ENCODE measurements around the gene IMMP2L.

Gene IMMP2L

DNA sequence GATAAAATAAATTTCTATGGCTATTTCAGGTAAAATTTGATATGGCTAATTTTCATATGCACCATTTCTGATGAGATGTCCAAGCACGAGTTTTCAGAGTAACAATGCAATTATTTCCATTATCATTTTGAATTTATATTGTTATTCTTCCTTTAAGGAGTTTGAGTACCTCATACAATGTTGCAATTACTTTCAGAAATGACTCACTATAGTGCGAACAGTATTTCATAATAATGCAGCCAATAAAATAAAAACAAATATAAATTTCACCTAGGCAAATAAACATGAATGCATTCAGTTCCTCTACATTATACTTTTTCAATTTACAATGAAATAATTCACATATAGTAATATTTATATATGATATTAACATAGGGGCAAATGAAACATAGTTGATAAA is 550.1 kb downstream of the IMMP2L start:
- no peak for DNase-seq

- DNase-seq = no peak
These were observed 550.8 kb downstream of the IMMP2L start for GRCh38 chr7:111011520-111011919.

GRCh38 chr7:111010798-111011197 is 551.5 kb downstream of the IMMP2L start:
- no peak for DNase-seq

DNA sequence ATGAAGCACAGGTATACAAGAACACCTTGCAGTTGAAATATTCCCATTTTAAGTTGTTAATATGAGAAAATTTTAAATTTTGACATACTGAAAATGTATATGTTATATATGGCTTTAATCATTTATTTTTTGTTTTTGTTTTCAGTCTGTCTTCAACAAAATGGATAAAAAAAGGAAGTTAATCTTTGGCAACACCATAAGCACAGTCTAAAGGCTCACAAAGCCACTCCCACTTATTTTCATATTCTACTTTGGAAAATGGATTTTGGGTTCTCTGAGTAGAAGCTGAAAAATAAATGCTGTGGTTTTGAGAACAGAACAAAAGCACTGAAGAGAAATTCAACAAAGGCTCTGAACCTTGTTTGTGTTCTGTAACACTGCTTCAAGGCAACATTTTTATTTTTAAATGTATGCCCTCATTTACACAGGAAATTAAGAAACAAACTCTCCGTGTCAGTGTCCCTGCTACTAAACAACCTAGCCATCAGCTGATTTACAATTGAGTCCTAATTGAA is 552.7 kb downstream of the IMMP2L start:
- DNase-seq = no peak

DNA sequence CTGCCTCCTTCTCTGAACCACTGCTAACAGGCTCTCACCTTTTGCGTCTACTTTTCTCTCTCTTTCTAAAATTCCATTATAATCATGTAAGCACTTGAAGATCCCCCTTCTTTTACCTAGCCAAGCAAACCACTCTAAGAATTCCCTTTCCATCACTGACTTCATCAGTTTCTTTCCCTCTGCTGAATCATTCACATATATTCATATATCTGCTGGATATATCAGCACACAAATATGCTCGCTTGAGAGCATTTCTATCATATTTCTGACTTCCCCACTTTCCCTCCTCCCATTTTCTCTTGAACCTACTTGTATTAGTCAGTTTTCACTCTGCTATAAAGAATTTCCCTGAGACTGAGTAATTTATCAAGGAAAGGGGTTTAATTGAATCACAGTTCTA is 555.6 kb downstream of the IMMP2L start:
- no peak for DNase-seq

- no peak for DNase-seq
These were observed 556.3 kb downstream of the IMMP2L start for GRCh38 chr7:111006040-111006439.

DNA sequence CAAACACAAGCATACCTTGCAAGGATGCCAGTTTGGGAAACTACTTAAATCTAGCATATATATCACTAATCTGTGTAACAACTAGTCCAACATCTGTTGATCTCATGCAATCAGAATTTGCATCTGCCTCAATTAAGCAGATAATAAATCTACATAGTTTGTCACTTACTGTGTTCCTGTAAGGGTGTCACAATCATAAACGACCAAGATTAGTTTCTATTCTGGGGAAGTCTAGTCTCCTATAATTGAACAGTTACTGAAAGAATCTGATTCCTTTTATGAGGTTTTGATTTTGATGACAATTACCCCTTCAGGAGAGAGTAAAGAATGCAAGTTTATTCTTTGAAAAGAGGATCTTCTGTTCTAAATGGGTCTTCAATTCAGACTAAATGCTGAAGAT is 556.8 kb downstream of the IMMP2L start:
- DNase-seq = peak in 1 of 2 experiments; percentile 6

GRCh38 chr7:111004310-111004901 is 557.9 kb downstream of the IMMP2L start:
- DNase-seq = no peak

DNA sequence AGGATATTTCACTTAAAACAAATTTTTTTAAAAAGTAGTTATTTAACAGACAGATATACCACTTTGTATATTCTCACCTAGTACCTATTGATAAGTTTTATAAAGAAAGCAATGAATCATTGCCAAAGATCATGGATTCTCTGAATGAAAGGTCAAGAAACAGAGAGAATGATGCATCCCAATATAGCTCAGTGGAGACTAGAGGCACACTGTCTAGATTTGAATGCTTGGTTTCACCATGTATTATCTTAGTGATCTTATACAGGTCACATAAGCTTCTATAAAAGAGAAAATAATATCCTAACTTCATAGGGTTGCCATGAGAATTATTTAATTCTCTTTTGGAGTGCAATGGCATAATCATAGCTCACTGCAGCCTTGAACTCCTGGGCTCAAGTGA is 558.4 kb downstream of the IMMP2L start:
- no peak for DNase-seq

DNA sequence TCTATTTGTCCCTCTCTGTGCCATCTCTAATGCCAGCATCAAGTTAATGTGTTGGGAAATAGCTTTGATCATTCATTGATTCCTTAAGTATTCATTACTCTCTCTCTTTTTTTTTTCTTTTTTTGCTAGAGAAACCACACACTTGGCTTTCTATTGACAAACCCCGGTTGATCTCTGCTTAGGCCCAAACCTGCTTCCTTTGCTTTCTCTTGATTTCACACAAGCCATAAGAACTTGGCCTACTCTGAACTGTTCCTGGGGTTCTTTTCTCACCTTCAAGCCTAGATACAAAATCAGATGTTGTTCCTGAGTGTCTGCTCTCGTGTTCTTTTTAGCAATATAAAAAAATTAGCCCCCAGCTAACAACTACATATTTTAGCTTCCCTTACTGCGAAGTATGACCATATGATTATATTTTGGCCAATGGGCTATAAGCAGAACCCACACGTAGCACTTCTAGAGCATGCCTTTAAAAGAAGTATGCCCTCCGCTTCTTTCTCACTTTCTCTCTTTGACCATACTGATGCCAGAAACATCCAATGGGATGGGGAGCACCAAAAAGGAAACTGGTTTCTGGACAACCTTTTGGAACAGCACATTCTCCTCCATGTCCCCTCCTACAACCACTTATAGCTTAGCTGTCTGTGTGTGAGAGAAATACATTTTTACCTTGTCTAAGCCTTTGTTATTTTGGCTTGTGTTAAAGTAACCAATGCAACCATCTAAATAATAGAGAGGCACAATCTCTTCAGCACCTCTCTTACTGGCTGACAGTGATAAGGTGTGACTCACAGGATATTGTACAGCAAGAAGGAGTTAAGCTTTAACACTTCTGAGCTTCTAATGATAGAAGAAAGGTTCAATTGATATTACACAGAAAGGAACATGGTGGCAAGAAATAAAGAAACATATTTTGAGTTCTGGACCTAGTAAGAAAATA is 568.0 kb downstream of the IMMP2L start:
- no peak for DNase-seq

GRCh38 chr7:110988890-110989501 is 573.3 kb downstream of the IMMP2L start:
- DNase-seq = no peak

GRCh38 chr7:110988348-110988747 is 573.9 kb downstream of the IMMP2L start:
- DNase-seq = no peak

- DNase-seq = no peak
These were observed 575.1 kb downstream of the IMMP2L start for GRCh38 chr7:110987127-110987693.

- DNase-seq = no peak
These were observed 578.4 kb downstream of the IMMP2L start for GRCh38 chr7:110983822-110984456.

DNA sequence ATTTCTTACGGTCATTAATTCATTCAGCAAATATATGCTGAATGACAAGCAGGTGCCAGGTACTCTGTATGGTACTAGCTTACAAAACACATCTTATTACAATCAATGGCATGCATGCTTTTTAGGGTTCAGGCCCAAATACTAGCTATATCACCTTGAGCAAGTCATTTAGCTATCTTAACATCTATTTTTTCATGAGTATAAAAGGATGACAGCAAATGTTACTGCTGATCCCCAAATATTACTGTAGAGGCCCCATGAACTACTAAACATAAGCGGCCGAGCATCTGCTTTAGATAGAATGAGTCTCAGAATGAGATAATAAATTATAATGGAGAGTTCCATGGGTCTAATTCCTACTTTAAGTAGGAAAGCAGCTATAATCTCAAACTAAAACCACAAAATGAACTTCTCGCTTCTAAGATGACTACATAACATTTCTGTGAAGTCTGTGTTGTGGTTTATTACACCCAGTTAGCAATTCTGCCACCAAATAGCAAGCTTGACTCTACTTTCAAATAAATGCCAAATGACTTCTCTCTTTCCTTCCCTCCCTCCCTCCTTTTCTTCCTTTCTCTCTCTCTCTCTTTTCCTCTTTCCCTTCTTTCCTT is 585.1 kb downstream of the IMMP2L start:
- no peak for DNase-seq

DNA sequence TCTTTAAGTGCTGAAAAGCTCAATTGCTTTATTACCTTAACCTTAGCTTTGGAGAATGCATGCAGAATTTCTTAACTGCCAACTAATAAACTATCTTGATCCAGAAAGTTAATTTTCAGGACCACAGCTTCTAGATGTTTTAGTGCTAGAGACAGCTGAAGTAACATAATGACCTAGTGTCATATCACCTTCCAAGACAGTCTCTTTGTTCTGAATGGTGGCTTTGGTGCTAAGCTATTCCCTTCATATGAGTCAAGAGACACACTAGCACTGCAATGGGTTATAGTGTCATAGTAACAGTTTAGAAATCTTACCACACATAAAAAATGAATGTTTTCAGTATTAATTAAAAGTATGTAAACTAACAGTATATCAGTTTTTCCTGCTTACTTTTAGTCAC is 586.8 kb downstream of the IMMP2L start:
- no peak for DNase-seq

DNA sequence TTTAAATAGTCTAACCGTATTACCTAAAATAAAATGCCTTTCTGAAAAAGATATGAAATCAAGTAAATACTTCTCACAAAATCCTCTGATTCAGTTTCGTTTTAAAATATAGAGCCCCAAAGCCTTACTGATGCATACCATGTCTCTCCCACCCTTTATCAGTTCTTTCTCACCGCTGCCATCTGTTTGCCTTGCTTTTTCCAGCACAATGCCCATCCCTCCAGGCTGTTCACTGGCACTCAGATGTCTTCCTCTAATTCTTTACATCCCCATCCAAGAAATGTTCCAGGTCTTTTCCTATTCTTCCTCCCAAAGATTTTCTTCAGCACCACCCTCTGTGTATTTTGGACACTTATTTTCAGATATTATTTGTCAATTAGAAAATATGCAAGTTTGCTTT is 587.9 kb downstream of the IMMP2L start:
- DNase-seq = peak; percentile 25 to 36

DNA sequence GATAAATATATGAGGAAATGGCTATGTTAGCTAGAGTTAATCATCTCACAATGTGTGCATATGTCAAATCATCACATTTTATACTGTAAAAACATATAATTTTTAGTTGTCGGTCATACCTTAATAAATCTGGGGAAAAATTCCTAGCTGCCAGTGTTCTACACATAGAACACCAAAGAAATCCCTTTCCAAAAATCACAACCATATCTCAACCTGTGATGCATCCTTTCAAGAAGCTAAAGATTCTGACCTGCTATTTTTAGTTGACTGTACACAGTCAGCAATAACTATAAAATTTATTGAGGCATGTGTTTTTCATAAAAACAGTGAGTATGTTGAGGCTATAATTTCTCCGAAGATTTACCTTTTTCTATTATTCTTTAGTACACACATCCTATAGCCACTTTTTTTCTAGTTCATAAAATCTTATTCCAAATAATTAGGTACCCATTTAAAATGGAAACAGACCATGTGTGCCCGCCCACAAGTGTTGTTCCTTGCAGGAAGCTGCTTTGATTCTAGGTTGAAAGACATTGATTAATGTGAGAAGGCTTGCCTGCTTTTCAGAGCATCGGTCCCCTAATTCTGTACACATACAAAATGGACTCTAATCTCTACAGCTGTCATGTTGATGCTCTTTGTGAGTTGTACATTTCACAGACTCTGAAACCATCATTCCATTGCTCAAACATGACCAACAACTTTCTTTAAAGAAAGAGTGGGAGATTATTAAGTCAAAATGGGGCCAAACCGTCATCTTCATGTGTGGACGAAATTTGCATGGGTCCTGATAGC is 588.9 kb downstream of the IMMP2L start:
- DNase-seq = no peak

GRCh38 chr7:110964775-110965174 is 597.5 kb downstream of the IMMP2L start:
- DNase-seq = no peak

DNA sequence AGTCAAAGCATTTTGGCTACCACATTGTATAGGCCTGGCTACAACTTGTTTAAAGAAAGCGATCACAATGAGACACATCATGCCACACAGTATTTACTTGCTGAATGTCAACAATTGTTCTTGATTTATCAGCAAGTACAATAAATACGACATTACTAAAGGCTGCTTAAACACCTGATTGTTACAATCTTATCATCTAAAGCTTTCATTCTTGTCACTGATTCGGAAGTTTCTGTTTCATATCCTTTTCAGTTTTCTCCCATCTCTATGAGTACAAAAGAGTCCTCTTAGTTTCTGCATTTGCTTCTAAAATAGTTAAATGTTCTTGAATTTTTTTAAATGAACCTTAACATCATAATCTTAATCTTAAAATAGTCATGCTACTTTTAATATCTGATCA is 599.5 kb downstream of the IMMP2L start:
- no peak for DNase-seq

DNA sequence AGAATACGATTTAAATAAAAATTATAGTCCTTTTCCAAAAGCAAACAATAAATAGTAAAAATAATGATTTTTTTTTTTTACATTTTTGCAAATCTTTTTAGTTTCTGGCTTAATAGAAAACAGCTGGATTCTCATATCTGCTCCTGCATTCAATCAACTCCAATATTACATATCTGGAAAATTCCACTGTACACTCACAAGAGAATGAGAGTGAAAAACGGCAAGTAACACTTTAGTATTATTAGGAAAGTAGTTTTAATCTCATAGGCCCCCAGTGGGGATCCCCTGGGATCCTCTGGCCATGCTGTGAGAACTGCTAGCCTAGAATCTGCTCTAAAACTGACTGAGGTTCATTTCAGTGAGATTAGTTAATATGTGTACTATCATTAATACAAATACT is 599.9 kb downstream of the IMMP2L start:
- no peak for DNase-seq

- no peak for DNase-seq
These were observed 601.5 kb downstream of the IMMP2L start for GRCh38 chr7:110960811-110961210.
